ENCODE results near the gene EDEM1.

- TF ChIP-seq POLR2A (IDR thresholded peaks at IDR 0.05) (no peak), EP300 (IDR thresholded peaks at IDR 0.05) (no peak)
- TF ChIP-seq, protein P1, sequence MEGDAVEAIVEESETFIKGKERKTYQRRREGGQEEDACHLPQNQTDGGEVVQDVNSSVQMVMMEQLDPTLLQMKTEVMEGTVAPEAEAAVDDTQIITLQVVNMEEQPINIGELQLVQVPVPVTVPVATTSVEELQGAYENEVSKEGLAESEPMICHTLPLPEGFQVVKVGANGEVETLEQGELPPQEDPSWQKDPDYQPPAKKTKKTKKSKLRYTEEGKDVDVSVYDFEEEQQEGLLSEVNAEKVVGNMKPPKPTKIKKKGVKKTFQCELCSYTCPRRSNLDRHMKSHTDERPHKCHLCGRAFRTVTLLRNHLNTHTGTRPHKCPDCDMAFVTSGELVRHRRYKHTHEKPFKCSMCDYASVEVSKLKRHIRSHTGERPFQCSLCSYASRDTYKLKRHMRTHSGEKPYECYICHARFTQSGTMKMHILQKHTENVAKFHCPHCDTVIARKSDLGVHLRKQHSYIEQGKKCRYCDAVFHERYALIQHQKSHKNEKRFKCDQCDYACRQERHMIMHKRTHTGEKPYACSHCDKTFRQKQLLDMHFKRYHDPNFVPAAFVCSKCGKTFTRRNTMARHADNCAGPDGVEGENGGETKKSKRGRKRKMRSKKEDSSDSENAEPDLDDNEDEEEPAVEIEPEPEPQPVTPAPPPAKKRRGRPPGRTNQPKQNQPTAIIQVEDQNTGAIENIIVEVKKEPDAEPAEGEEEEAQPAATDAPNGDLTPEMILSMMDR (IDR thresholded peaks at IDR 0.05): no peak
Measured at GRCh38 chr3:5197022-5197421, 9.5 kb downstream of the EDEM1 start.

All from ovary (tissue), 3 donors.